ENCODE results near the gene HBG2. TPM values are rescaled to one million over a fixed set of nuclear protein-coding genes. Genes with fewer than 3 reads are reported as not detected.
A peak's percentile ranks its signal among the peaks of the same experiment; 100 is the strongest.

HBG2 gene
- total and polyA plus RNA-seq, 2 of the 4 experiments (the other 2 are of a cell fraction), result 0.54 TPM; not detected in 1

GRCh38 chr11:5240458-5240857 is 14.1 kb downstream of the HBG2 start:
- in situ Hi-C loops (cut with MboI; ENCODE audit: low sequenced_read_pairs), result no loop called here
- intact Hi-C loops (cut with micrococcal nuclease), result no loop called here

More at GRCh38 chr11:5240458-5240857, 14.1 kb downstream of the HBG2 start:
- no peak overlapping the region for H3K4me2 ChIP-seq (ENCODE audit: low read depth, low read length)
- H3K4me1 ChIP-seq (ENCODE audit: control insufficient read depth, insufficient read depth, low read length), result peaks cover 2% of the 10 kb centered on the region; the same call in 1 of the 2 replicates
- dilution Hi-C loops (cut with HindIII; ENCODE audit: low sequenced_read_pairs, unreplicated experiment), result no loop called here
- H3K23ac ChIP-seq (ENCODE audit: low read depth, low read length), result no peak overlapping the region
- H2BK15ac ChIP-seq (ENCODE audit: low read depth, low read length), result no peak overlapping the region
- no peaks in the 10 kb centered on the region for H3K9me3 ChIP-seq (ENCODE audit: control insufficient read depth, insufficient read depth, low read length)
- no peak overlapping the region for H3K27ac ChIP-seq (ENCODE audit: insufficient read depth, low read length)
- H2BK20ac ChIP-seq (ENCODE audit: low read depth, low read length), result no peak overlapping the region
- no peak overlapping the region for H2BK5ac ChIP-seq (ENCODE audit: low read depth, low read length, poor library complexity, severe bottlenecking)
- no peak overlapping the region for H2AFZ ChIP-seq (replicated peaks; ENCODE audit: low read length, poor library complexity)
- CTCF ChIA-PET, result interaction anchor here (0.6 kb wide), 1 partner anchor 265 kb away, joined by 3 read pairs; no protein-coding TSS in a partner anchor
- no peak overlapping the region for H2BK120ac ChIP-seq (ENCODE audit: low read depth, low read length)
- H3K79me1 ChIP-seq (ENCODE audit: low read depth in 1 of 2, low read length in 2 of 2), result no peaks in the 10 kb centered on the region
- H2AK5ac ChIP-seq (ENCODE audit: low read depth, low read length), result no peak overlapping the region
- no peak overlapping the region for H3K4ac ChIP-seq (ENCODE audit: low read depth, low read length)
- H4K8ac ChIP-seq (ENCODE audit: low read depth in 2 of 2, low read length in 2 of 2), result no peak overlapping the region
- no TSS peak for BruUV-seq (replicated peaks)
- no peak overlapping the region for H3K14ac ChIP-seq (replicated peaks; ENCODE audit: low read depth, low read length)
- no peak for DNase-seq
- no peak overlapping the region for H3K56ac ChIP-seq (ENCODE audit: extremely low read depth, insufficient read depth, low read length)
- no peak overlapping the region for H3K4me3 ChIP-seq (ENCODE audit: insufficient read depth, low read depth, low read length)
- no peaks in the 10 kb centered on the region for H3K27me3 ChIP-seq (ENCODE audit: control insufficient read depth, insufficient read depth, low read length)
- no peak overlapping the region for H3K9ac ChIP-seq (ENCODE audit: low read depth, low read length)
- H3K36me3 ChIP-seq (ENCODE audit: control insufficient read depth, insufficient read depth, low read length), result no peaks in the 10 kb centered on the region
- peaks cover 5% of the 10 kb centered on the region; the same call in 1 of the 2 replicates for H3K9me1 ChIP-seq (ENCODE audit: insufficient read depth, low read length)
- WGBS, 2 experiments (ENCODE audit: extremely low coverage in 2 of 2, insufficient read length in 1 of 2), result 60% methylated on average over 1 of the region's 2 CpGs; no CpG with 5 or more reads in 1 of the 2 experiments
- no peak overlapping the region for H2AK9ac ChIP-seq (replicated peaks; ENCODE audit: low read depth, low read length, poor library complexity)
- no peak overlapping the region for H4K91ac ChIP-seq (ENCODE audit: insufficient read depth, low read depth, low read length)
- peak overlapping the region; percentile 1; the same call in 1 of the 2 replicates for H3K18ac ChIP-seq (ENCODE audit: low read depth, low read length)
- H4K20me1 ChIP-seq (ENCODE audit: insufficient read depth, low read length), result no peaks in the 10 kb centered on the region
- no peak overlapping the region; the same call in 1 of the 2 replicates for H4K5ac ChIP-seq (ENCODE audit: low read depth, low read length)
- TF ChIP-seq POLR2A (IDR thresholded peaks at IDR 0.05; ENCODE audit: low read depth, low read length) (no peak), CHD1 (IDR thresholded peaks at IDR 0.05; ENCODE audit: low read depth, low read length) (no peak), MAZ (IDR thresholded peaks at IDR 0.05; ENCODE audit: borderline replicate concordance, low read depth, low read length) (no peak)
- POLR2A ChIA-PET (ENCODE audit: unreplicated experiment), result no interaction called here
- ATAC-seq (ENCODE audit: low read depth), result no peak

All from IMR-90 (cell line).